Measurements from ENCODE around the gene MINDY4B. TPM values are rescaled to one million over a fixed set of nuclear protein-coding genes. Genes with fewer than 3 reads are reported as not detected.

The MINDY4B gene
- polyA plus RNA-seq, 2 of the 4 experiments (the other 2 are of a cell fraction): not detected

DNA sequence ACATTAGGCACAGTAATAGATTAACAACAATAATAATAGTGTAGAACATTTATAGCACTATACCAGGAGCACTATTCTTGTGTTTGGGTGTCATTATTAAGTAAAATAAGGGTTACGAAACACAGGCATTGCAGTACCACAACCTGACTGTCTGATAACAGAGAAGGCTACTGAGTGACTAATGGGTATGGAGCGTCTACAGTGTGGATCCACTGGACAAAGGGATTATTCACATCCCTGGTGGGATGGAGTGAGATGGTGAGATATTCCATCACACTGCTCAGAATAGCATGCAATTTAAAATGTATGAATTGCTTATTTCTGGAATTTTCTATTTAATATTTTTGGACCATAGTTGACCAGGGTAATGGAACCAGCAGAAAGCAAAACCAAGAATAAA, 18.2 kb downstream of the MINDY4B start:
- TF ChIP-seq, protein P1, sequence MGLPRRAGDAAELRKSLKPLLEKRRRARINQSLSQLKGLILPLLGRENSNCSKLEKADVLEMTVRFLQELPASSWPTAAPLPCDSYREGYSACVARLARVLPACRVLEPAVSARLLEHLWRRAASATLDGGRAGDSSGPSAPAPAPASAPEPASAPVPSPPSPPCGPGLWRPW (IDR thresholded peaks at IDR 0.05): no peak
- TF ChIP-seq, protein P2, sequence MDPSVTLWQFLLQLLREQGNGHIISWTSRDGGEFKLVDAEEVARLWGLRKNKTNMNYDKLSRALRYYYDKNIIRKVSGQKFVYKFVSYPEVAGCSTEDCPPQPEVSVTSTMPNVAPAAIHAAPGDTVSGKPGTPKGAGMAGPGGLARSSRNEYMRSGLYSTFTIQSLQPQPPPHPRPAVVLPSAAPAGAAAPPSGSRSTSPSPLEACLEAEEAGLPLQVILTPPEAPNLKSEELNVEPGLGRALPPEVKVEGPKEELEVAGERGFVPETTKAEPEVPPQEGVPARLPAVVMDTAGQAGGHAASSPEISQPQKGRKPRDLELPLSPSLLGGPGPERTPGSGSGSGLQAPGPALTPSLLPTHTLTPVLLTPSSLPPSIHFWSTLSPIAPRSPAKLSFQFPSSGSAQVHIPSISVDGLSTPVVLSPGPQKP (IDR thresholded peaks at IDR 0.05; ENCODE audit: low read depth, low read length): no peak
- no peak for TF ChIP-seq JUNB (IDR thresholded peaks at IDR 0.05)
- TF ChIP-seq, protein P3, sequence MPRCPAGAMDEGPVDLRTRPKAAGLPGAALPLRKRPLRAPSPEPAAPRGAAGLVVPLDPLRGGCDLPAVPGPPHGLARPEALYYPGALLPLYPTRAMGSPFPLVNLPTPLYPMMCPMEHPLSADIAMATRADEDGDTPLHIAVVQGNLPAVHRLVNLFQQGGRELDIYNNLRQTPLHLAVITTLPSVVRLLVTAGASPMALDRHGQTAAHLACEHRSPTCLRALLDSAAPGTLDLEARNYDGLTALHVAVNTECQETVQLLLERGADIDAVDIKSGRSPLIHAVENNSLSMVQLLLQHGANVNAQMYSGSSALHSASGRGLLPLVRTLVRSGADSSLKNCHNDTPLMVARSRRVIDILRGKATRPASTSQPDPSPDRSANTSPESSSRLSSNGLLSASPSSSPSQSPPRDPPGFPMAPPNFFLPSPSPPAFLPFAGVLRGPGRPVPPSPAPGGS (IDR thresholded peaks at IDR 0.05): no peak
- TF ChIP-seq, protein P4, sequence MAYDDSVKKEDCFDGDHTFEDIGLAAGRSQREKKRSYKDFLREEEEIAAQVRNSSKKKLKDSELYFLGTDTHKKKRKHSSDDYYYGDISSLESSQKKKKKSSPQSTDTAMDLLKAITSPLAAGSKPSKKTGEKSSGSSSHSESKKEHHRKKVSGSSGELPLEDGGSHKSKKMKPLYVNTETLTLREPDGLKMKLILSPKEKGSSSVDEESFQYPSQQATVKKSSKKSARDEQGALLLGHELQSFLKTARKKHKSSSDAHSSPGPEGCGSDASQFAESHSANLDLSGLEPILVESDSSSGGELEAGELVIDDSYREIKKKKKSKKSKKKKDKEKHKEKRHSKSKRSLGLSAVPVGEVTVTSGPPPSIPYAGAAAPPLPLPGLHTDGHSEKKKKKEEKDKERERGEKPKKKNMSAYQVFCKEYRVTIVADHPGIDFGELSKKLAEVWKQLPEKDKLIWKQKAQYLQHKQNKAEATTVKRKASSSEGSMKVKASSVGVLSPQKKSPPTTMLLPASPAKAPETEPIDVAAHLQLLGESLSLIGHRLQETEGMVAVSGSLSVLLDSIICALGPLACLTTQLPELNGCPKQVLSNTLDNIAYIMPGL (CRISPR knock-in tag; IDR thresholded peaks at IDR 0.05; ENCODE audit: borderline replicate concordance): no peak
- TF ChIP-seq CHD2 (IDR thresholded peaks at IDR 0.05; ENCODE audit: low read length, partially characterized antibody): no peak
- DNase-seq (ENCODE audit: low read depth in 1 of 2, low spot score in 1 of 2): no peak
- Histone ChIP-seq H3K27ac (no peak overlapping the region), H3K4me3 (no peak overlapping the region), H3K4me2 (no peak overlapping the region), H3K4me1 (no peaks in the 10 kb centered on the region), H3K9me3 (no peaks in the 10 kb centered on the region)
- no peak for FAIRE-seq
- no peak for ATAC-seq
- 67% methylated on average over 2 of the region's 2 CpGs for whole genome bisulfite sequencing (ENCODE audit: missing lambda C conversion rate)
- POLR2A ChIA-PET: no interaction called here
- CTCF ChIA-PET: interaction anchor here (1.0 kb wide), 1 partner anchor 166 kb away, joined by 3 read pairs; no protein-coding TSS in a partner anchor

DNA sequence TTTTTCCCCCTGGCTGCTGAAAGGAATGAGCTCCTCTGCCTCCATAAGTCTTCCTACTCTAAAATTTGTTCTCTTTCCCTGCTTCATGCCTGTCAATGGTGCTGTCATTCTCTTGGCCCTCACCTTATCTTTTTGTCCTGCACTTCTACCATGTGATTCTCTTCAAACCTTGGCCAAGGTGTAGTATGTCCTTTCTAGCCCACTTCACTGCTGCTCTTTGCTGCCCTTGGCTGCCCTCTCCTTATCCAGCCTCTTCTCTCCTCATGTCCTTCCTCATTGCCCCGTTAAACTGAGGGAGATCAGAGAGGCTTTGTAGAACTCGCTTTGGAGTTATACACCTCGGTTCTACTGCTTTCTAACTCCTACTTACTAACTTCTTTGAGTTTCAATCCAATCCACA, 19.7 kb downstream of the MINDY4B start:
- H3K4me3 ChIP-seq: no peak overlapping the region
- CTCF ChIA-PET: no interaction called here
- POLR2A ChIA-PET: no interaction called here
- TF ChIP-seq FOSL2 (IDR thresholded peaks at IDR 0.05) (no peak), FOSL2 (CRISPR knock-in tag; IDR thresholded peaks at IDR 0.05) (no peak), ESRRA (IDR thresholded peaks at IDR 0.05; ENCODE audit: borderline replicate concordance, low read length) (no peak), CHD2 (IDR thresholded peaks at IDR 0.05; ENCODE audit: low read length, partially characterized antibody) (no peak), CEBPB (IDR thresholded peaks at IDR 0.05) (no peak), HEYL (CRISPR knock-in tag; IDR thresholded peaks at IDR 0.05) (no peak), EHMT2 (IDR thresholded peaks at IDR 0.05; ENCODE audit: low read depth) (no peak), TFCP2L1 (CRISPR knock-in tag; IDR thresholded peaks at IDR 0.05) (no peak), MYC (IDR thresholded peaks at IDR 0.05; ENCODE audit: borderline replicate concordance, low read length) (no peak), PHF8 (IDR thresholded peaks at IDR 0.05; ENCODE audit: borderline replicate concordance, low read depth) (no peak), ZFP36 (IDR thresholded peaks at IDR 0.05; ENCODE audit: borderline replicate concordance, partially characterized antibody) (no peak), KDM5A (IDR thresholded peaks at IDR 0.05) (no peak), MAZ (IDR thresholded peaks at IDR 0.05; ENCODE audit: borderline replicate concordance, low read depth, low read length) (no peak)
- ATAC-seq: no peak
- 5% methylated on average over 3 of the region's 3 CpGs for WGBS (ENCODE audit: missing lambda C conversion rate)
- no peaks in the 10 kb centered on the region for H3K9me3 ChIP-seq
- no peak overlapping the region for H3K27ac ChIP-seq
- H3K4me1 ChIP-seq: no peaks in the 10 kb centered on the region
- no peak for DNase-seq (ENCODE audit: low read depth in 1 of 2, low spot score in 1 of 2)
- no peak overlapping the region for H3K4me2 ChIP-seq
- no peak for FAIRE-seq

DNA sequence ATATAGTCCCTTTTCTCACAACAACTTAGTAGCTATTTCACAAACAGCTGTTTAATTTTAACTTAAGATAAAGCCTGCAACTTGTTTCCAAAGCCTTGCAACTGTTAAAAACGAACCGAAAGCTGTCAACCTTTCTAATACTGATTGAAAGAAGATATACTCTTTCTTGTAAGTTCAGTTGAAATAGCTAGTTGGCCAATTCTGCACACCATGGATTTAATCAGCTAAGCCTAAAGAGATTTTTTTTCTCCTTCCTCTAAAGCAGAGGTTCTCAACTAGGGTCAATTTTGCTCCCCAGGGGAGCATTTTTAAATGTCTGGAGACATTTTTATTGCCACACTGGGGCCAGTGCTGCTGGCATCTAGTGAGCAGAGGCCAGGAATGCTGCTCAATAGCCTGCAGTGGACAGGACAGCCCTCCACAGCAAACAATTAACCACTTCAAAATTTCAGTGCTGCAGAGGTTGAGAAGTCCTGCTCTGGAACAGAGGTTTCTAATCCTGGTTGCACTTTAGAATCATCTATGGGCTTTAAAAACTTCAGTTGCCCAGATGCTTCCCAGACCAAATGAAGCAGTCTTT, 26.2 kb downstream of the MINDY4B start:
- no peak overlapping the region for H3K4me3 ChIP-seq
- no peak for FAIRE-seq
- CTCF ChIA-PET: interaction anchor here (0.6 kb wide), 2 partner anchors 11 to 39 kb away, joined by 3 to 4 read pairs; no protein-coding TSS in a partner anchor
- POLR2A ChIA-PET: no interaction called here
- no peaks in the 10 kb centered on the region for H3K4me1 ChIP-seq
- H3K4me2 ChIP-seq: no peak overlapping the region
- TF ChIP-seq RARB (CRISPR knock-in tag; IDR thresholded peaks at IDR 0.05) (no peak), FOXS1 (CRISPR knock-in tag; IDR thresholded peaks at IDR 0.05) (no peak)
- TF ChIP-seq, protein P5, sequence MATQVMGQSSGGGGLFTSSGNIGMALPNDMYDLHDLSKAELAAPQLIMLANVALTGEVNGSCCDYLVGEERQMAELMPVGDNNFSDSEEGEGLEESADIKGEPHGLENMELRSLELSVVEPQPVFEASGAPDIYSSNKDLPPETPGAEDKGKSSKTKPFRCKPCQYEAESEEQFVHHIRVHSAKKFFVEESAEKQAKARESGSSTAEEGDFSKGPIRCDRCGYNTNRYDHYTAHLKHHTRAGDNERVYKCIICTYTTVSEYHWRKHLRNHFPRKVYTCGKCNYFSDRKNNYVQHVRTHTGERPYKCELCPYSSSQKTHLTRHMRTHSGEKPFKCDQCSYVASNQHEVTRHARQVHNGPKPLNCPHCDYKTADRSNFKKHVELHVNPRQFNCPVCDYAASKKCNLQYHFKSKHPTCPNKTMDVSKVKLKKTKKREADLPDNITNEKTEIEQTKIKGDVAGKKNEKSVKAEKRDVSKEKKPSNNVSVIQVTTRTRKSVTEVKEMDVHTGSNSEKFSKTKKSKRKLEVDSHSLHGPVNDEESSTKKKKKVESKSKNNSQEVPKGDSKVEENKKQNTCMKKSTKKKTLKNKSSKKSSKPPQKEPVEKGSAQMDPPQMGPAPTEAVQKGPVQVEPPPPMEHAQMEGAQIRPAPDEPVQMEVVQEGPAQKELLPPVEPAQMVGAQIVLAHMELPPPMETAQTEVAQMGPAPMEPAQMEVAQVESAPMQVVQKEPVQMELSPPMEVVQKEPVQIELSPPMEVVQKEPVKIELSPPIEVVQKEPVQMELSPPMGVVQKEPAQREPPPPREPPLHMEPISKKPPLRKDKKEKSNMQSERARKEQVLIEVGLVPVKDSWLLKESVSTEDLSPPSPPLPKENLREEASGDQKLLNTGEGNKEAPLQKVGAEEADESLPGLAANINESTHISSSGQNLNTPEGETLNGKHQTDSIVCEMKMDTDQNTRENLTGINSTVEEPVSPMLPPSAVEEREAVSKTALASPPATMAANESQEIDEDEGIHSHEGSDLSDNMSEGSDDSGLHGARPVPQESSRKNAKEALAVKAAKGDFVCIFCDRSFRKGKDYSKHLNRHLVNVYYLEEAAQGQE (IDR thresholded peaks at IDR 0.05): no peak
- TF ChIP-seq, protein P6, sequence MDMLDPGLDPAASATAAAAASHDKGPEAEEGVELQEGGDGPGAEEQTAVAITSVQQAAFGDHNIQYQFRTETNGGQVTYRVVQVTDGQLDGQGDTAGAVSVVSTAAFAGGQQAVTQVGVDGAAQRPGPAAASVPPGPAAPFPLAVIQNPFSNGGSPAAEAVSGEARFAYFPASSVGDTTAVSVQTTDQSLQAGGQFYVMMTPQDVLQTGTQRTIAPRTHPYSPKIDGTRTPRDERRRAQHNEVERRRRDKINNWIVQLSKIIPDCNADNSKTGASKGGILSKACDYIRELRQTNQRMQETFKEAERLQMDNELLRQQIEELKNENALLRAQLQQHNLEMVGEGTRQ (IDR thresholded peaks at IDR 0.05): no peak
- 38% methylated on average over 2 of the region's 2 CpGs for WGBS (ENCODE audit: missing lambda C conversion rate)
- no peak for ATAC-seq
- no peak for DNase-seq (ENCODE audit: low read depth in 1 of 2, low spot score in 1 of 2)
- no peak overlapping the region for H3K27ac ChIP-seq
- no peaks in the 10 kb centered on the region for H3K9me3 ChIP-seq
